ENCODE data around the gene FAM120A. TPM values are rescaled to one million over a fixed set of nuclear protein-coding genes. Genes with fewer than 3 reads are reported as not detected.

FAM120A gene
- total RNA-seq, 4 donors from 2014 or later, result 72.3 to 106 (median 76.1) TPM

GRCh38 chr9:93603011-93603410, 151.5 kb downstream of the FAM120A start:
- Histone ChIP-seq H3K27ac (no peak overlapping the region), H3K4me3 (no peak overlapping the region), H3K36me3 (peaks cover 0 to 19% (median 0%) of the 10 kb centered on the region in 3 donors), H3K27me3 (no peaks in the 10 kb centered on the region), H3K9me3 (peaks cover 0 to 29% (median 0%) of the 10 kb centered on the region in 4 donors), H3K4me1 (peaks cover 0 to 38% (median 12%) of the 10 kb centered on the region in 4 donors)
- TF ChIP-seq, protein P1, sequence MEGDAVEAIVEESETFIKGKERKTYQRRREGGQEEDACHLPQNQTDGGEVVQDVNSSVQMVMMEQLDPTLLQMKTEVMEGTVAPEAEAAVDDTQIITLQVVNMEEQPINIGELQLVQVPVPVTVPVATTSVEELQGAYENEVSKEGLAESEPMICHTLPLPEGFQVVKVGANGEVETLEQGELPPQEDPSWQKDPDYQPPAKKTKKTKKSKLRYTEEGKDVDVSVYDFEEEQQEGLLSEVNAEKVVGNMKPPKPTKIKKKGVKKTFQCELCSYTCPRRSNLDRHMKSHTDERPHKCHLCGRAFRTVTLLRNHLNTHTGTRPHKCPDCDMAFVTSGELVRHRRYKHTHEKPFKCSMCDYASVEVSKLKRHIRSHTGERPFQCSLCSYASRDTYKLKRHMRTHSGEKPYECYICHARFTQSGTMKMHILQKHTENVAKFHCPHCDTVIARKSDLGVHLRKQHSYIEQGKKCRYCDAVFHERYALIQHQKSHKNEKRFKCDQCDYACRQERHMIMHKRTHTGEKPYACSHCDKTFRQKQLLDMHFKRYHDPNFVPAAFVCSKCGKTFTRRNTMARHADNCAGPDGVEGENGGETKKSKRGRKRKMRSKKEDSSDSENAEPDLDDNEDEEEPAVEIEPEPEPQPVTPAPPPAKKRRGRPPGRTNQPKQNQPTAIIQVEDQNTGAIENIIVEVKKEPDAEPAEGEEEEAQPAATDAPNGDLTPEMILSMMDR (IDR thresholded peaks at IDR 0.05), result no peak
- WGBS, 2 donors, result 68 to 71% methylated on average over 15 of the region's 15 CpGs
- no peak for DNase-seq (ENCODE audit: low spot score in 2 of 2)

- H3K4me3 ChIP-seq, result no peak overlapping the region
- H3K4me1 ChIP-seq, result peaks cover 0 to 29% (median 9%) of the 10 kb centered on the region in 4 donors
- peaks cover 0 to 38% (median 0%) of the 10 kb centered on the region in 4 donors for H3K9me3 ChIP-seq
- no peak for DNase-seq (ENCODE audit: low spot score in 2 of 2)
- TF ChIP-seq POLR2A (IDR thresholded peaks at IDR 0.05) (no peak), EP300 (IDR thresholded peaks at IDR 0.05) (no peak)
- TF ChIP-seq, protein P1 (IDR thresholded peaks at IDR 0.05), result no peak
- H3K27me3 ChIP-seq, result no peaks in the 10 kb centered on the region
- WGBS, 2 donors, result 76 to 81% methylated on average over 4 of the region's 4 CpGs
- H3K27ac ChIP-seq, result no peak overlapping the region
- H3K36me3 ChIP-seq, result peaks cover 0 to 19% (median 0%) of the 10 kb centered on the region in 3 donors
Measured at GRCh38 chr9:93603906-93604326, 152.4 kb downstream of the FAM120A start.

DNA sequence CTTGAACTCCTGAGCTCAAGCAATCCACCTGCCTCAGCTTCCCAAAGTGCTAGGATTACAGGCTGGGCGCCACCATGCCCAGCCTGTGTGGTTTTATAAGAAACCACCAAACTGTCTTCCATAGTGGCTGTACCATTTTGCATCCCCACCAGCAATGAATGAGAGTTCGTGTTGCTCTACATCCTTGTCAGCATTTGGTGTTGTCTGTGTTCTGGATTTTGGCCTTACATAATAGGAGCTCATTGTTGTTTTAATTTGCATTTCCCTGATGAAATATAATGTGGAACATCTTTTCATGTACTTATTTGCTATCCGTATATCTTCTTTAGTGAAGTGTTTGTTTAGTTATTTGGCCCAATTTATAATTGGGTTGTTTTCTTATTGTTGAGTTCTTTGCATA, 154.7 kb downstream of the FAM120A start:
- WGBS, 2 donors, result 62 to 63% methylated on average over 3 of the region's 3 CpGs
- Histone ChIP-seq H3K27ac (no peak overlapping the region), H3K4me1 (peaks cover 0 to 8% (median 0%) of the 10 kb centered on the region in 4 donors), H3K27me3 (no peaks in the 10 kb centered on the region), H3K36me3 (peaks cover 0 to 30% (median 0%) of the 10 kb centered on the region in 3 donors), H3K4me3 (no peak overlapping the region), H3K9me3 (peaks cover 0 to 58% (median 2%) of the 10 kb centered on the region in 4 donors)
- TF ChIP-seq EP300 (IDR thresholded peaks at IDR 0.05) (no peak), POLR2A (IDR thresholded peaks at IDR 0.05) (no peak)
- TF ChIP-seq, protein P1 (IDR thresholded peaks at IDR 0.05), result no peak
- DNase-seq (ENCODE audit: low spot score in 2 of 2), result no peak

GRCh38 chr9:93610206-93610605, 158.7 kb downstream of the FAM120A start:
- H3K27me3 ChIP-seq, result no peaks in the 10 kb centered on the region
- peaks cover 0 to 55% (median 2%) of the 10 kb centered on the region in 4 donors for H3K9me3 ChIP-seq
- peaks cover 0 to 28% (median 4%) of the 10 kb centered on the region in 4 donors for H3K4me1 ChIP-seq
- no peak for TF ChIP-seq EP300 (IDR thresholded peaks at IDR 0.05)
- no peak for TF ChIP-seq POLR2A (IDR thresholded peaks at IDR 0.05)
- TF ChIP-seq, protein P1 (IDR thresholded peaks at IDR 0.05), result no peak
- H3K4me3 ChIP-seq, result no peak overlapping the region
- no peak overlapping the region for H3K27ac ChIP-seq
- 96% methylated on average over 1 of the region's 1 CpG for WGBS, 2 donors
- DNase-seq (ENCODE audit: low spot score in 2 of 2), result no peak
- H3K36me3 ChIP-seq, result peaks cover 0 to 20% (median 0%) of the 10 kb centered on the region in 3 donors

GRCh38 chr9:93612052-93612795, 160.7 kb downstream of the FAM120A start:
- Histone ChIP-seq H3K4me1 (peaks cover 0 to 36% (median 4%) of the 10 kb centered on the region in 4 donors), H3K4me3 (no peak overlapping the region), H3K9me3 (peaks cover 0 to 37% (median 2%) of the 10 kb centered on the region in 4 donors), H3K36me3 (peaks cover 0 to 11% (median 0%) of the 10 kb centered on the region in 3 donors), H3K27me3 (no peaks in the 10 kb centered on the region), H3K27ac (no peak overlapping the region)
- TF ChIP-seq, protein P1 (IDR thresholded peaks at IDR 0.05), result no peak
- TF ChIP-seq POLR2A (IDR thresholded peaks at IDR 0.05), result no peak
- DNase-seq (ENCODE audit: low spot score in 2 of 2), result no peak
- WGBS, 2 donors, result 47 to 53% methylated on average over 2 of the region's 2 CpGs
